ENCODE data around the gene LOXHD1. TPM values are rescaled to one million over a fixed set of nuclear protein-coding genes. Genes with fewer than 3 reads are reported as not detected.

Gene LOXHD1
- total and polyA plus RNA-seq, 2 experiments from 2014 or later = 0.21 TPM; not detected in 1

- H3K4me3 ChIP-seq = no peak overlapping the region
- no peak for DNase-seq (ENCODE audit: low read depth in 1 of 2, low spot score in 1 of 2)
- H3K27me3 ChIP-seq = no peaks in the 10 kb centered on the region
- no peaks in the 10 kb centered on the region for H3K9me3 ChIP-seq (ENCODE audit: low read depth)
- no peak overlapping the region for H3K27ac ChIP-seq
- no peaks in the 10 kb centered on the region for H3K4me1 ChIP-seq (ENCODE audit: low read depth)
- no peak for TF ChIP-seq CTCF (IDR thresholded peaks at IDR 0.05; ENCODE audit: low read depth, low read length)
- H3K36me3 ChIP-seq = no peaks in the 10 kb centered on the region
Observed at GRCh38 chr18:46659484-46659883, 2.5 kb upstream of the LOXHD1 start.

DNA sequence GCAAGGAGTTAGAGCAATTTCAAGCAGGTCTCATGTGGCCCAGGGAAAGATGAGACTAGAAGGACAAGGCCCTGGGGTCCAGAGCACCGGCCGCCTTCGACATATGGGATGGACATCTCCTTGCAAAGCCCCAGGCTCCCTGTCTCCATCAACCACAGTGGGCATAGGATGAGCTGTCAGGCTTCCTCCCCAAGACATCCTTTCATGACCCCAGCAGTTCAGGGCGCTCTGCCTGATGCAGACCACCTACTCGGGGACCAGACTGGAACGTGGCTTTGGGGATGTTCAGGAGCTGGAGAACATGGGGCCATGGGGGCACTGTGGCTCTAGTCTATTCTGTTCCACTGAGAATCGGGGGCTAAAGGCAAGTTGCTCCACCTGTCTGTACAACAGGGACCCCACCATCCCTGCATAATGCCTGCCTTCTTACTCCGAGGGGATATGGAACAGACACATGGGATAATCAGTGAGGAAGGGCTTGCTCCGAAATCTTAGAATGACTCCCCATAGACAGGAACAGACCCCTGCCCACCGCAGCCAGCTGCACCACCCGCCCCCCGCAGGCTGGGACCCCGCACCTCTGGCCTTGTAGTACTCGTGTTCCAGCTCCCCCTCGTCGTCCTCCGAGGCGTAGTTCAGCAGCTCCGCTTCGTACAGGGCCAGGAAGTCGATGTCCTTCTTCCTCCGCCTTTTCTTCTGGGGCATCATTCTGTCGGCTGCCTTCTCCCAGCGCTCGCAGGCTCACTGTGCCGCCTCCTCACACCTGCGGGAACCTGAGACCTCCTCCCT lies 500 bp downstream of the LOXHD1 start:
- Histone ChIP-seq H3K27ac (no peak overlapping the region), H3K36me3 (no peaks in the 10 kb centered on the region), H3K27me3 (no peaks in the 10 kb centered on the region), H3K4me1 (ENCODE audit: low read depth) (no peaks in the 10 kb centered on the region), H3K9me3 (ENCODE audit: low read depth) (no peaks in the 10 kb centered on the region), H3K4me3 (no peak overlapping the region)
- TF ChIP-seq CTCF (IDR thresholded peaks at IDR 0.05; ENCODE audit: low read depth, low read length) = no peak
- no peak for DNase-seq (ENCODE audit: low read depth in 1 of 2, low spot score in 1 of 2)

- Histone ChIP-seq H3K9me3 (ENCODE audit: low read depth) (no peaks in the 10 kb centered on the region), H3K36me3 (no peaks in the 10 kb centered on the region), H3K27me3 (no peaks in the 10 kb centered on the region), H3K4me3 (no peak overlapping the region), H3K4me1 (ENCODE audit: low read depth) (peaks cover 4% of the 10 kb centered on the region), H3K27ac (no peak overlapping the region)
- no peak for TF ChIP-seq CTCF (IDR thresholded peaks at IDR 0.05; ENCODE audit: low read depth, low read length)
- no peak for DNase-seq (ENCODE audit: low read depth in 1 of 2, low spot score in 1 of 2)
Observed at GRCh38 chr18:46652372-46652771, 4.6 kb downstream of the LOXHD1 start.

GRCh38 chr18:46650681-46651080 lies 6.3 kb downstream of the LOXHD1 start:
- H3K36me3 ChIP-seq = no peaks in the 10 kb centered on the region
- no peak overlapping the region for H3K27ac ChIP-seq
- H3K4me3 ChIP-seq = no peak overlapping the region
- peaks cover 4% of the 10 kb centered on the region for H3K4me1 ChIP-seq (ENCODE audit: low read depth)
- TF ChIP-seq CTCF (IDR thresholded peaks at IDR 0.05; ENCODE audit: low read depth, low read length) = no peak
- no peak for DNase-seq (ENCODE audit: low read depth in 1 of 2, low spot score in 1 of 2)
- H3K27me3 ChIP-seq = no peaks in the 10 kb centered on the region
- H3K9me3 ChIP-seq (ENCODE audit: low read depth) = no peaks in the 10 kb centered on the region

GRCh38 chr18:46649071-46649862 lies 7.8 kb downstream of the LOXHD1 start:
- Histone ChIP-seq H3K36me3 (no peaks in the 10 kb centered on the region), H3K4me3 (no peak overlapping the region), H3K9me3 (ENCODE audit: low read depth) (no peaks in the 10 kb centered on the region), H3K27me3 (no peaks in the 10 kb centered on the region), H3K27ac (no peak overlapping the region), H3K4me1 (ENCODE audit: low read depth) (peaks cover 4% of the 10 kb centered on the region)
- no peak for TF ChIP-seq CTCF (IDR thresholded peaks at IDR 0.05; ENCODE audit: low read depth, low read length)
- DNase-seq (ENCODE audit: low read depth in 1 of 2, low spot score in 1 of 2) = peak in 1 of 2 donors; percentile 44
